K562 (cell line): ENCODE measurements around the gene NEU1. TPM values are rescaled to one million over a fixed set of nuclear protein-coding genes. Genes with fewer than 3 reads are reported as not detected.

Experiments used
- ETS1 ChIP-seq: conservative IDR thresholded peaks from 2 replicates; pipeline ENCODE4 v1.6.1; 2011; ENCODE audit warnings: low read depth, mild to moderate bottlenecking, low read length; ENCODE audit not compliant: control insufficient read depth
- HDGF ChIP-seq: fragments of 450-650 bp; IDR thresholded peaks from 2 replicates; pipeline ENCODE4 v1.6.1; 2016
- HSF4 ChIP-seq: fragments of 250-450 bp; sonication (Bioruptor Pico); IDR thresholded peaks from 2 replicates; pipeline ENCODE4 v2.1.2; 2022; ENCODE audit warnings: mild to moderate bottlenecking, moderate library complexity, borderline replicate concordance
- MTA3 ChIP-seq: fragments of 450-650 bp; formaldehyde crosslinking; IDR thresholded peaks from 2 replicates; pipeline ENCODE4 v1.6.1; 2017; ENCODE audit warnings: mild to moderate bottlenecking, borderline replicate concordance
- NELFE ChIP-seq: IDR thresholded peaks from 2 replicates; pipeline ENCODE4 v1.6.1; 2011; ENCODE audit warnings: mild to moderate bottlenecking; ENCODE audit not compliant: insufficient read depth, insufficient read length
- ZHX1 ChIP-seq: fragments of 150-350 bp; conservative IDR thresholded peaks from 2 replicates; pipeline ENCODE4 v1.6.1; 2014; ENCODE audit warnings: low read length
- polyA plus RNA-seq, 8 experiments: library from polyadenylated mRNA; depleted of rRNA in 4 of 8; stranded (reverse) in 5 of 8; unstranded in 3 of 8; fragments of >200 nt; fragmentation: Nextera tagmentation in 2 of 8; fragmentation: Illumina TruSeq in 1 of 8; extraction: Ambion mirVana in 2 of 8; extraction: Trizol in 1 of 8; gene quantifications; 2 replicates each; pipeline versions ENCODE4 v1.2.1 to v1.2.3, GENCODE V29; 2011 to 2014; ENCODE audit warnings: inconsistent platforms in 1 of 8, missing spikeins in 1 of 8
- total RNA-seq, 7 experiments: library from RNA; depleted of rRNA in 6 of 7; stranded (reverse); fragments of >200 nt in 6 of 7; fragmentation: Illumina TruSeq in 2 of 7; extraction: Trizol in 2 of 7; gene quantifications; 2 replicates each; pipeline versions ENCODE4 v1.2.1 to v1.2.3, GENCODE V29; 2011 to 2021; ENCODE audit warnings: low replicate concordance in 1 of 7
- TF ChIP-seq, protein P1 (sequence below): fragments of 450-650 bp; conservative IDR thresholded peaks from 2 replicates; pipeline ENCODE4 v1.6.1; 2016; ENCODE audit warnings: missing genetic modification characterization, low read depth, mild to moderate bottlenecking, missing compliant biosample characterization, moderate library complexity

Gene NEU1
- total and polyA plus RNA-seq, 9 of the 15 experiments (the other 6 are each of a cell fraction or from before 2014, with no cell fraction given) = 14.8 to 67.8 (median 51.0) TPM

DNA sequence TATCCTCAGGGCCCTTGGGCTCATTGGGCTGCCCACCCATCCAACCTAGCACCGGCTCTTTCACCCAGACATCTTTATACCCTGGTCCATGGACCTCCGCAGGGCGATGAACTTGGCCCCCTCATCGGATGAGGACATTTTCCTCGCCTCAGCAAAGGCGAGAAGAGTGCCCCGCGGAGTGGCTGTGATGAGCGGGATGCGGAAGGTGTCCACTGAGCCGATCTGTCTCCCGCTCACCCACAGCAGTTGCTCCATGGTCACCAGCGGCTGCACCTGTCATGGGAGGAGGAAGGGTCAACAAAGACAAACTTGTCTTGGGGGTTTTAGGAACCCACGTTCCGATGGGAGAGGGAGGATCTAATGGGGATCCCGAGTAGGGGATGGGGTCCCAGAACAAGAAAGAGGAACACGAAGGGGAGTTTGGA, 690 bp downstream of the NEU1 start (continued):
- TF ChIP-seq ZHX1 = no peak
- 0 out of 2 replicates have a peak, but pooled peaks have one; percentile 72 for TF ChIP-seq HDGF
- no peak for TF ChIP-seq HSF4
- TF ChIP-seq, protein P1, sequence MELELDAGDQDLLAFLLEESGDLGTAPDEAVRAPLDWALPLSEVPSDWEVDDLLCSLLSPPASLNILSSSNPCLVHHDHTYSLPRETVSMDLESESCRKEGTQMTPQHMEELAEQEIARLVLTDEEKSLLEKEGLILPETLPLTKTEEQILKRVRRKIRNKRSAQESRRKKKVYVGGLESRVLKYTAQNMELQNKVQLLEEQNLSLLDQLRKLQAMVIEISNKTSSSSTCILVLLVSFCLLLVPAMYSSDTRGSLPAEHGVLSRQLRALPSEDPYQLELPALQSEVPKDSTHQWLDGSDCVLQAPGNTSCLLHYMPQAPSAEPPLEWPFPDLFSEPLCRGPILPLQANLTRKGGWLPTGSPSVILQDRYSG (tag) = no peak
- TF ChIP-seq ETS1 = no peak
- TF ChIP-seq NELFE = no peak
- no peak for TF ChIP-seq MTA3
- TF ChIP-seq, all 486 proteins: peak for 37
